MM.1S (cell line): ENCODE results near the gene ALDH16A1.

Experiments
- DNase-seq: peaks from one replicate; pipeline ENCODE4 v3.0.0-alpha.2; 2015
- H2AFZ ChIP-seq: fragments of 300-600 bp; sonication (generic); 2 replicates; pipeline ENCODE4 v1.6.0; 2016; ENCODE audit warnings: antibody characterized with exemption, low read length
- H3F3A ChIP-seq: fragments of 300-600 bp; sonication (generic); 2 replicates; pipeline ENCODE4 v1.6.1; 2016; ENCODE audit warnings: mild to moderate bottlenecking, antibody characterized with exemption, low read length, moderate library complexity, mixed read lengths; ENCODE audit not compliant: insufficient read depth
- H3K27ac ChIP-seq: fragments of 300-600 bp; sonication (generic); 2 replicates; pipeline ENCODE4 v1.5.1; 2016; ENCODE audit warnings: mild to moderate bottlenecking, low read length
- H3K27me3 ChIP-seq: fragments of 300-600 bp; sonication (generic); replicated peaks from 2 replicates; pipeline ENCODE4 v1.6.0; 2016; ENCODE audit warnings: low read length; ENCODE audit not compliant: insufficient read depth
- H3K36me3 ChIP-seq: fragments of 300-600 bp; sonication (generic); replicated peaks from 2 replicates; pipeline ENCODE4 v1.6.1; 2016; ENCODE audit warnings: mild to moderate bottlenecking, low read length, mixed read lengths; ENCODE audit not compliant: insufficient read depth
- H3K4me1 ChIP-seq: fragments of 300-600 bp; sonication (generic); 2 replicates; pipeline ENCODE4 v1.6.1; 2016; ENCODE audit warnings: low read length, mixed read lengths
- H3K4me2 ChIP-seq: fragments of 300-600 bp; sonication (generic); 2 replicates; pipeline ENCODE4 v1.6.0; 2016; ENCODE audit warnings: low read depth, low read length
- H3K4me3 ChIP-seq: fragments of 300-600 bp; sonication (generic); 2 replicates; pipeline ENCODE4 v1.5.1; 2016; ENCODE audit warnings: low read length, mixed read lengths
- H3K79me2 ChIP-seq: fragments of 300-600 bp; sonication (generic); 2 replicates; pipeline ENCODE4 v1.6.1; 2016; ENCODE audit warnings: mixed run types, low read length, mixed read lengths
- H3K9ac ChIP-seq: fragments of 300-600 bp; sonication (generic); 2 replicates; pipeline ENCODE4 v1.6.1; 2016; ENCODE audit warnings: low read length, mixed read lengths
- H3K9me2 ChIP-seq: fragments of 300-600 bp; sonication (generic); replicated peaks from 2 replicates; pipeline ENCODE4 v1.6.1; 2016; ENCODE audit warnings: mild to moderate bottlenecking, low read length, mixed read lengths; ENCODE audit not compliant: insufficient read depth
- H3K9me3 ChIP-seq: fragments of 300-600 bp; sonication (generic); replicated peaks from 2 replicates; pipeline ENCODE4 v1.6.1; 2016; ENCODE audit warnings: mild to moderate bottlenecking, low read length, mixed read lengths; ENCODE audit not compliant: insufficient read depth
- H4K20me1 ChIP-seq: fragments of 300-600 bp; sonication (generic); 2 replicates; pipeline ENCODE4 v1.6.1; 2016; ENCODE audit warnings: mild to moderate bottlenecking, low read length, moderate library complexity, mixed read lengths; ENCODE audit not compliant: insufficient read depth
- EZH2 ChIP-seq: fragments of 300-600 bp; sonication (generic); optimal IDR thresholded peaks from 2 replicates; pipeline ENCODE3; 2017; ENCODE audit warnings: low read depth, mild to moderate bottlenecking, antibody characterized with exemption, low read length, mixed read lengths
- EZH2phosphoT487 ChIP-seq: fragments of 300-600 bp; sonication (generic); IDR thresholded peaks from 2 replicates; pipeline ENCODE4 v1.6.1; 2018; ENCODE audit warnings: antibody characterized with exemption, low read length
- TF ChIP-seq, protein P1 (sequence below): fragments of 300-600 bp; sonication (generic); IDR thresholded peaks from 2 replicates; pipeline ENCODE4 v1.5.1; 2016; ENCODE audit warnings: antibody characterized with exemption, low read length, mixed read lengths

ALDH16A1 gene

DNA sequence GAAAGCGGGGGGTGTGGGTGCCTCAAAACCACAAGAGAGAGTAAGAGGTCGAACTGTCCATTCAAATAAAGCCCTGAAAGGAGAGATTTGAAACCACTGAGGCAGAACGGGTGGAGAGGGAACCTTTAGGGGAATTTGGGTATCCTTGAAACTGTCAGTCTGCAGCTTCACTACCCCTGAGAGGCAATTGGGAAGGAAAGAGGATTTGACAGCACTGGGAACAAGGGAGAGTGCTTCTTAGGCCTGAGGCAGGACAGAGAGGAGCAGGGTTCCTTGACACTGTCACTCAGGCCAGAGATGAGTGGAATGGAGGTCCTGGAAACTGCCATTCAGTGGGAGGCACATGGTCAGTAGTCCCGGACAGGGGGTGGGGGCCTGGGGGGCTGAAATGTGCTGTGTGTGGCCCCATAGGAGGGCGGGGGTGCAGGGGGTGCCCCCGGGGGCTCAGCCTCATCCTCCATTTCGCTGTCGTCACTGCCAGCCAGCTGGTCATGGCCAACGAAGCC lies 22.8 kb upstream of the ALDH16A1 start:
- Histone ChIP-seq H3K9me2 (no peaks in the 10 kb centered on the region), H3K36me3 (no peaks in the 10 kb centered on the region), H3K4me1 (no peaks in the 10 kb centered on the region), H3K4me2 (no peak overlapping the region), H3K79me2 (no peaks in the 10 kb centered on the region), H3K27me3 (peaks cover 98% of the 10 kb centered on the region), H3F3A (no peaks in the 10 kb centered on the region), H2AFZ (no peak overlapping the region), H3K4me3 (no peak overlapping the region), H3K9me3 (no peaks in the 10 kb centered on the region), H3K27ac (no peak overlapping the region), H3K9ac (no peak overlapping the region), H4K20me1 (no peaks in the 10 kb centered on the region)
- TF ChIP-seq, protein P1, sequence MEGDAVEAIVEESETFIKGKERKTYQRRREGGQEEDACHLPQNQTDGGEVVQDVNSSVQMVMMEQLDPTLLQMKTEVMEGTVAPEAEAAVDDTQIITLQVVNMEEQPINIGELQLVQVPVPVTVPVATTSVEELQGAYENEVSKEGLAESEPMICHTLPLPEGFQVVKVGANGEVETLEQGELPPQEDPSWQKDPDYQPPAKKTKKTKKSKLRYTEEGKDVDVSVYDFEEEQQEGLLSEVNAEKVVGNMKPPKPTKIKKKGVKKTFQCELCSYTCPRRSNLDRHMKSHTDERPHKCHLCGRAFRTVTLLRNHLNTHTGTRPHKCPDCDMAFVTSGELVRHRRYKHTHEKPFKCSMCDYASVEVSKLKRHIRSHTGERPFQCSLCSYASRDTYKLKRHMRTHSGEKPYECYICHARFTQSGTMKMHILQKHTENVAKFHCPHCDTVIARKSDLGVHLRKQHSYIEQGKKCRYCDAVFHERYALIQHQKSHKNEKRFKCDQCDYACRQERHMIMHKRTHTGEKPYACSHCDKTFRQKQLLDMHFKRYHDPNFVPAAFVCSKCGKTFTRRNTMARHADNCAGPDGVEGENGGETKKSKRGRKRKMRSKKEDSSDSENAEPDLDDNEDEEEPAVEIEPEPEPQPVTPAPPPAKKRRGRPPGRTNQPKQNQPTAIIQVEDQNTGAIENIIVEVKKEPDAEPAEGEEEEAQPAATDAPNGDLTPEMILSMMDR = no peak
- TF ChIP-seq EZH2 (no peak), EZH2phosphoT487 (no peak)
- DNase-seq = no peak

GRCh38 chr19:49430678-49431329 lies 22.2 kb upstream of the ALDH16A1 start:
- peaks cover 98% of the 10 kb centered on the region for H3K27me3 ChIP-seq
- no peaks in the 10 kb centered on the region for H4K20me1 ChIP-seq
- H3K4me3 ChIP-seq = no peak overlapping the region
- DNase-seq = no peak
- H3K79me2 ChIP-seq = no peaks in the 10 kb centered on the region
- H3K27ac ChIP-seq = no peak overlapping the region
- no peaks in the 10 kb centered on the region for H3K4me1 ChIP-seq
- no peaks in the 10 kb centered on the region for H3K36me3 ChIP-seq
- no peaks in the 10 kb centered on the region for H3K9me2 ChIP-seq
- H2AFZ ChIP-seq = no peak overlapping the region
- TF ChIP-seq EZH2phosphoT487 = no peak
- TF ChIP-seq, protein P1 = peak; percentile 34
- no peaks in the 10 kb centered on the region for H3F3A ChIP-seq
- no peaks in the 10 kb centered on the region for H3K9me3 ChIP-seq
- H3K9ac ChIP-seq = no peak overlapping the region
- no peak overlapping the region for H3K4me2 ChIP-seq

DNA sequence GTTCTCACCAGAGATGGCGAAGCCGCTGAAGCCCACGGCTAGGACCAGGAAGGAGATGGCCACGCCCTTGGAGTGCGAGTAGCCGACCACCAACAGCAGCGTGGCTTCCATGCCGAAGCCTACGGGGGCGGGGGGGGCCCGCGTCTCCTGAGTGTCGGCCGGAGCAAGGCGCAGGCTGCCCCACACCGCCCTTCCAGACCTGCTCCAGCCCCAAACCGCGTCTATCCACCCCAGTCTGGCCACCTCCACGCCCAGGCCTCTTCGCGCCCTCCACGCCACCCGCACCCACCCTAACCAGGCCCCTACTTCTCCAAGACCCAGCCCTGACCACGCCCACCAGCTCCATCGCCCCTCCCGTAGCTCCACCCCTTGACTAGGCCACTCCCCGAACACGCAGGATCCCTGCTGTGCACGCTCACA lies 21.7 kb upstream of the ALDH16A1 start:
- no peak overlapping the region for H2AFZ ChIP-seq
- no peak overlapping the region for H3K9ac ChIP-seq
- no peaks in the 10 kb centered on the region for H3F3A ChIP-seq
- no peaks in the 10 kb centered on the region for H3K36me3 ChIP-seq
- no peaks in the 10 kb centered on the region for H4K20me1 ChIP-seq
- H3K4me2 ChIP-seq = no peak overlapping the region
- no peaks in the 10 kb centered on the region for H3K79me2 ChIP-seq
- no peaks in the 10 kb centered on the region for H3K4me1 ChIP-seq
- no peaks in the 10 kb centered on the region for H3K9me3 ChIP-seq
- H3K9me2 ChIP-seq = no peaks in the 10 kb centered on the region
- H3K27ac ChIP-seq = no peak overlapping the region
- H3K4me3 ChIP-seq = no peak overlapping the region
- DNase-seq = no peak
- H3K27me3 ChIP-seq = peaks cover 98% of the 10 kb centered on the region
- TF ChIP-seq EZH2phosphoT487 = no peak
- no peak for TF ChIP-seq EZH2
- TF ChIP-seq, protein P1 = no peak
